ENCODE data around the gene RALGAPA1. TPM values are rescaled to one million over a fixed set of nuclear protein-coding genes. Genes with fewer than 3 reads are reported as not detected.
A peak's percentile ranks its signal among the peaks of the same experiment; 100 is the strongest.

Gene RALGAPA1
- total and polyA plus RNA-seq, 2 of the 13 experiments (the other 11 are each of a cell fraction or from before 2014, with no cell fraction given) = 65.0 to 89.2 TPM

DNA sequence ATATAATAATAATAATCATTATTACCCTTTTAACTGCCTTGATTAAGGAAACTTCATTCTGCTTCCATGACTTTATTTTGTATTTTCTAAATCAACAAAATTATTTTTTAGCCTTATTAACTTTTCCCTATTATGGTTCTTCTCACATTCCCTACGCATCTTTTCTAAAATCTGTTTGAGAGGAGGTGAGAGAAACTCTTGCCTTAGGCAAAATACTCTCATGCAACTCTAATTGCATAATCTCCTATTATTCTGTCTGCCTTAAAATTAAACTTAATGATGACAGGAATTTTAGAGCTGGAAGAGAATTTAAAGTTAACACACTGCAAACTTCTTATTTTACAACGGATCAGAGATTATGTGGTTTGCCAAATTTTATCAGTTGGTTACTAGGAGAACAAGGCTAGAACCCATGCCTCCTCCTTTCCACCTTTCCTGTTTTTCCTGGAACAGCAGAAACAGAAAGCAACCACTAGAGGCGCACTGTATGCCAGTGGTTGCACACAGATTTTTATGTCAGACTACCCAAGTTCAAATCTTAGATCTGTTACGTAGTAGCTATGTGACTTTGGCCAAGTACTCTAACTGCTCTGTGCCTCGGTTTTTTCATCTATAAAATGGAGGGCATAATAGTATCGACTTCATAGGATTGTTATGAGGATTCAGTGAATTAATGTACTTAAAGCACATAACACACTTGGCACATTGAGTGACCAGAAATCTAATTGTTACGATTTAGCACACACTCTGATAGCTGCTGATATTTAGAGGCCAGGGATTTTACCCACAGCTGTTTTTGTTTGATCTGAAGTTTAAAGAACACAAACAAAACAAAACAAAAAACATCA lies 12.7 kb upstream of the RALGAPA1 start (continued):
- TF ChIP-seq PHF5A (CRISPR knock-in tag; IDR thresholded peaks at IDR 0.05; ENCODE audit: low read depth, unreplicated experiment) = no peak
- peak; percentile 70; the same call in 1 of the 2 replicates for TF ChIP-seq NKX3-1 (CRISPR knock-in tag; IDR thresholded peaks at IDR 0.05)
- TF ChIP-seq, protein P1, sequence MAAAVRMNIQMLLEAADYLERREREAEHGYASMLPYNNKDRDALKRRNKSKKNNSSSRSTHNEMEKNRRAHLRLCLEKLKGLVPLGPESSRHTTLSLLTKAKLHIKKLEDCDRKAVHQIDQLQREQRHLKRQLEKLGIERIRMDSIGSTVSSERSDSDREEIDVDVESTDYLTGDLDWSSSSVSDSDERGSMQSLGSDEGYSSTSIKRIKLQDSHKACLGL (CRISPR knock-in tag; IDR thresholded peaks at IDR 0.05) = no peak
- TF ChIP-seq ZNF10 (CRISPR knock-in tag; IDR thresholded peaks at IDR 0.05; ENCODE audit: borderline replicate concordance, low read depth) = no peak
- TF ChIP-seq ZNF230 (CRISPR knock-in tag; IDR thresholded peaks at IDR 0.05) = no peak
- no peak for TF ChIP-seq ETV6 (CRISPR knock-in tag; conservative IDR thresholded peaks at IDR 0.05)
- no peak; the same call in 1 of the 2 replicates for TF ChIP-seq ZNF772 (CRISPR knock-in tag; IDR thresholded peaks at IDR 0.05)
- TF ChIP-seq ZNF839 (CRISPR knock-in tag; IDR thresholded peaks at IDR 0.05; ENCODE audit: borderline replicate concordance) = no peak
- no peak for TF ChIP-seq SCMH1 (CRISPR knock-in tag; IDR thresholded peaks at IDR 0.05; ENCODE audit: borderline replicate concordance)
- TF ChIP-seq, protein P2, sequence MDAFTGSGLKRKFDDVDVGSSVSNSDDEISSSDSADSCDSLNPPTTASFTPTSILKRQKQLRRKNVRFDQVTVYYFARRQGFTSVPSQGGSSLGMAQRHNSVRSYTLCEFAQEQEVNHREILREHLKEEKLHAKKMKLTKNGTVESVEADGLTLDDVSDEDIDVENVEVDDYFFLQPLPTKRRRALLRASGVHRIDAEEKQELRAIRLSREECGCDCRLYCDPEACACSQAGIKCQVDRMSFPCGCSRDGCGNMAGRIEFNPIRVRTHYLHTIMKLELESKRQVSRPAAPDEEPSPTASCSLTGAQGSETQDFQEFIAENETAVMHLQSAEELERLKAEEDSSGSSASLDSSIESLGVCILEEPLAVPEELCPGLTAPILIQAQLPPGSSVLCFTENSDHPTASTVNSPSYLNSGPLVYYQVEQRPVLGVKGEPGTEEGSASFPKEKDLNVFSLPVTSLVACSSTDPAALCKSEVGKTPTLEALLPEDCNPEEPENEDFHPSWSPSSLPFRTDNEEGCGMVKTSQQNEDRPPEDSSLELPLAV (CRISPR knock-in tag; conservative IDR thresholded peaks at IDR 0.05; ENCODE audit: low read depth) = no peak
- TF ChIP-seq POLR2AphosphoS2 (IDR thresholded peaks at IDR 0.05; ENCODE audit: low read depth, low read length) = no peak
- TF ChIP-seq ZNF318 (CRISPR knock-in tag; IDR thresholded peaks at IDR 0.05) = no peak
- TF ChIP-seq ZNF224 (CRISPR knock-in tag; IDR thresholded peaks at IDR 0.05) = no peak
- TF ChIP-seq BRCA1 (CRISPR knock-in tag; IDR thresholded peaks at IDR 0.05) = 0 out of 2 replicates have a peak, but pooled peaks have one; percentile 55
- TF ChIP-seq, protein P3, sequence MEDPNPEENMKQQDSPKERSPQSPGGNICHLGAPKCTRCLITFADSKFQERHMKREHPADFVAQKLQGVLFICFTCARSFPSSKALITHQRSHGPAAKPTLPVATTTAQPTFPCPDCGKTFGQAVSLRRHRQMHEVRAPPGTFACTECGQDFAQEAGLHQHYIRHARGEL (CRISPR knock-in tag; IDR thresholded peaks at IDR 0.05) = no peak
- peak; percentile 87 for TF ChIP-seq HOMEZ (CRISPR knock-in tag; IDR thresholded peaks at IDR 0.05; ENCODE audit: low read depth)
